Stimulated activated CD4-positive, alpha-beta T cell treated with anti-CD3 and anti-CD28 coated beads, Interleukin-15, amount 100 ng/mL, for 1 hour (primary cell): Measurements from ENCODE around the gene NSF.

Experiments
- DNase-seq, 2 donors: peaks; one replicate each; pipeline ENCODE4 v3.0.0-alpha.2; 2020; ENCODE audit warnings: low read depth in 1 of 2, low spot score in 1 of 2

The NSF gene

GRCh38 chr17:46796524-46796923, 206.1 kb downstream of the NSF start:
- DNase-seq: no peak

- DNase-seq: no peak
Measured at GRCh38 chr17:46796956-46797530, 206.6 kb downstream of the NSF start.

GRCh38 chr17:46800573-46800972, 210.1 kb downstream of the NSF start:
- no peak for DNase-seq

- DNase-seq: no peak
Measured at GRCh38 chr17:46802800-46803199, 212.3 kb downstream of the NSF start.

GRCh38 chr17:46803544-46803943, 213.1 kb downstream of the NSF start:
- no peak for DNase-seq

- DNase-seq: no peak
Measured at GRCh38 chr17:46805771-46806170, 215.3 kb downstream of the NSF start.
